Astrocyte (in vitro differentiated cells and primary cell): ENCODE results near the gene C19orf33. TPM values are rescaled to one million over a fixed set of nuclear protein-coding genes. Genes with fewer than 3 reads are reported as not detected.

ENCODE experiments used
- DNase-seq: peaks from one replicate; pipeline ENCODE4 v3.0.0-alpha.2; 2010; ENCODE audit warnings: low read depth
- FAIRE-seq: peaks from 2 replicates; lab custom pipeline; 2011; peaks lifted over from hg19 to GRCh38; lab: Jason Lieb, UNC
- H2AFZ ChIP-seq: 2 replicates; pipeline ENCODE4 v1.6.0; 2012; ENCODE audit warnings: low read depth, low read length, inconsistent platforms
- H3K27ac ChIP-seq: 2 replicates; pipeline ENCODE4 v1.5.1; 2011; ENCODE audit warnings: low read depth, low read length, inconsistent platforms
- H3K27me3 ChIP-seq: 2 replicates; pipeline ENCODE4 v1.6.0; 2011; ENCODE audit warnings: low read length, inconsistent platforms; ENCODE audit not compliant: insufficient read depth
- H3K36me3 ChIP-seq: 2 replicates; pipeline ENCODE4 v1.5.1; 2011; ENCODE audit warnings: low read length, inconsistent platforms; ENCODE audit not compliant: insufficient read depth
- H3K4me1 ChIP-seq: 2 replicates; pipeline ENCODE4 v1.5.1; 2011; ENCODE audit warnings: low read length, inconsistent platforms; ENCODE audit not compliant: insufficient read depth
- H3K4me2 ChIP-seq: 2 replicates; pipeline ENCODE4 v1.6.0; 2012; ENCODE audit warnings: low read length, inconsistent platforms
- H3K4me3 ChIP-seq: 2 replicates; pipeline ENCODE4 v1.5.1; 2011; ENCODE audit warnings: low read depth, mild to moderate bottlenecking, low read length, inconsistent platforms; ENCODE audit not compliant: insufficient read depth
- H3K79me2 ChIP-seq: 2 replicates; pipeline ENCODE4 v1.6.0; 2012; ENCODE audit warnings: mild to moderate bottlenecking, low read length, inconsistent platforms; ENCODE audit not compliant: insufficient read depth
- H3K9ac ChIP-seq: 2 replicates; pipeline ENCODE4 v1.6.0; 2012; ENCODE audit warnings: mild to moderate bottlenecking, low read length, inconsistent platforms
- H3K9me3 ChIP-seq: 2 replicates; pipeline ENCODE4 v1.5.1; 2012; ENCODE audit warnings: low read depth, mild to moderate bottlenecking, low read length, inconsistent platforms; ENCODE audit not compliant: insufficient read depth
- H4K20me1 ChIP-seq: 2 replicates; pipeline ENCODE4 v1.6.0; 2012; ENCODE audit warnings: low read length, inconsistent platforms; ENCODE audit not compliant: insufficient read depth
- H3K27ac Mint-ChIP-seq: one replicate; pipeline ENCODE4 v1.8.0; 2021; ENCODE audit warnings: mild to moderate bottlenecking, mixed read lengths; ENCODE audit not compliant: unreplicated experiment
- H3K27me3 Mint-ChIP-seq: one replicate; pipeline ENCODE4 v1.8.0; 2021; ENCODE audit warnings: low read depth, mixed read lengths; ENCODE audit not compliant: unreplicated experiment
- H3K36me3 Mint-ChIP-seq: one replicate; pipeline ENCODE4 v1.8.0; 2021; ENCODE audit warnings: low read depth, mixed read lengths; ENCODE audit not compliant: unreplicated experiment
- H3K4me1 Mint-ChIP-seq: one replicate; pipeline ENCODE4 v1.8.0; 2021; ENCODE audit warnings: low read depth, mixed read lengths; ENCODE audit not compliant: unreplicated experiment
- H3K4me3 Mint-ChIP-seq: one replicate; pipeline ENCODE4 v1.8.0; 2021; ENCODE audit warnings: mild to moderate bottlenecking, moderate library complexity, mixed read lengths; ENCODE audit not compliant: unreplicated experiment
- H3K9me3 Mint-ChIP-seq: one replicate; pipeline ENCODE4 v1.8.0; 2021; ENCODE audit warnings: mild to moderate bottlenecking, mixed read lengths; ENCODE audit not compliant: unreplicated experiment
- EZH2 ChIP-seq: IDR thresholded peaks from 2 replicates; pipeline ENCODE4 v1.6.1; 2012; ENCODE audit warnings: mild to moderate bottlenecking, low read length, inconsistent platforms; ENCODE audit not compliant: insufficient read depth
- total RNA-seq: library from RNA; stranded (reverse); gene quantifications from 2 replicates; pipeline ENCODE4 v1.2.1, GENCODE V29; 2021
- TF ChIP-seq, protein P1 (sequence below): IDR thresholded peaks from 2 replicates; pipeline ENCODE4 v1.5.1; 2011; ENCODE audit warnings: low read depth, mild to moderate bottlenecking, inconsistent platforms, low read length, moderate library complexity; ENCODE audit not compliant: insufficient read depth

C19orf33 gene
- total RNA-seq, 1 donor from 2014 or later, result 5.8 TPM

DNA sequence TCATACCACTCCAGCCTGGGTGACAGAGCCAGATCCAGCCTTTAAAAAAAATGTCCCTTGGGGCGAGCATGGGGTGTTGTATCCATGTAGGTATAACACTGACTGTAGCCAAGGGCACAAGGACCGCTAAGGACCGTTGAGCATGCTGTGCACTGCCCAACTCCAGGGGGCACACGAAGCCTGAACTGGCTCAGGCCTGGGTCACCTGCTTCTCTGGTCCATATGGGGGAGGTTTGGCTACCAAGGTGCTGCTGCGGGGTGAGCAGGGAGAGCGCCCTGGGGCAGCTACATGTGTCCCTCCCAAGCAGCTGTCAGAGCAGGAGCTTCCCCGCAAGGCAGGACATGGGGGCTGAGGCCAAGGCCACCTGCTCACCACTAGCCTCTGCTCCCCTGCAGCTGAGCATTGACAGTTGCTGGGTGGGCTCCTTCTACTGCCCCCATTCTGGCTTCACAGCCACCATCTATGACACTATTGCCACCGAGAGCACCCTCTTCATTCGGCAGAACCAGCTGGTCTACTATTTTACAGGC is 47.9 kb downstream of the C19orf33 start:
- H3K4me1 Mint-ChIP-seq, result no peaks in the 10 kb centered on the region
- H3K27me3 Mint-ChIP-seq, result peaks cover 27% of the 10 kb centered on the region
- no peak overlapping the region for H3K27ac Mint-ChIP-seq
- Histone ChIP-seq H3K4me2 (no peak overlapping the region), H3K36me3 (no peaks in the 10 kb centered on the region), H3K4me1 (no peaks in the 10 kb centered on the region), H4K20me1 (no peaks in the 10 kb centered on the region), H3K9ac (no peak overlapping the region), H3K9me3 (no peaks in the 10 kb centered on the region), H3K4me3 (no peak overlapping the region), H3K27me3 (peaks cover 8% of the 10 kb centered on the region), H3K27ac (no peak overlapping the region), H3K79me2 (no peaks in the 10 kb centered on the region), H2AFZ (no peak overlapping the region)
- no peak for DNase-seq
- no peak for FAIRE-seq
- H3K4me3 Mint-ChIP-seq, result no peak overlapping the region
- H3K36me3 Mint-ChIP-seq, result peaks cover 3% of the 10 kb centered on the region
- peaks cover 2% of the 10 kb centered on the region for H3K9me3 Mint-ChIP-seq
- TF ChIP-seq EZH2, result no peak
- TF ChIP-seq, protein P1, sequence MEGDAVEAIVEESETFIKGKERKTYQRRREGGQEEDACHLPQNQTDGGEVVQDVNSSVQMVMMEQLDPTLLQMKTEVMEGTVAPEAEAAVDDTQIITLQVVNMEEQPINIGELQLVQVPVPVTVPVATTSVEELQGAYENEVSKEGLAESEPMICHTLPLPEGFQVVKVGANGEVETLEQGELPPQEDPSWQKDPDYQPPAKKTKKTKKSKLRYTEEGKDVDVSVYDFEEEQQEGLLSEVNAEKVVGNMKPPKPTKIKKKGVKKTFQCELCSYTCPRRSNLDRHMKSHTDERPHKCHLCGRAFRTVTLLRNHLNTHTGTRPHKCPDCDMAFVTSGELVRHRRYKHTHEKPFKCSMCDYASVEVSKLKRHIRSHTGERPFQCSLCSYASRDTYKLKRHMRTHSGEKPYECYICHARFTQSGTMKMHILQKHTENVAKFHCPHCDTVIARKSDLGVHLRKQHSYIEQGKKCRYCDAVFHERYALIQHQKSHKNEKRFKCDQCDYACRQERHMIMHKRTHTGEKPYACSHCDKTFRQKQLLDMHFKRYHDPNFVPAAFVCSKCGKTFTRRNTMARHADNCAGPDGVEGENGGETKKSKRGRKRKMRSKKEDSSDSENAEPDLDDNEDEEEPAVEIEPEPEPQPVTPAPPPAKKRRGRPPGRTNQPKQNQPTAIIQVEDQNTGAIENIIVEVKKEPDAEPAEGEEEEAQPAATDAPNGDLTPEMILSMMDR, result no peak

GRCh38 chr19:38352611-38353010 is 48.6 kb downstream of the C19orf33 start:
- TF ChIP-seq EZH2, result no peak
- TF ChIP-seq, protein P1, result no peak
- H3K4me1 ChIP-seq, result no peaks in the 10 kb centered on the region
- peaks cover 8% of the 10 kb centered on the region for H3K27me3 ChIP-seq
- H3K4me3 ChIP-seq, result no peak overlapping the region
- H3K27ac ChIP-seq, result no peak overlapping the region
- H3K9me3 ChIP-seq, result no peaks in the 10 kb centered on the region
- no peak overlapping the region for H2AFZ ChIP-seq
- H3K79me2 ChIP-seq, result no peaks in the 10 kb centered on the region
- H3K9ac ChIP-seq, result no peak overlapping the region
- Mint-ChIP-seq H3K36me3 (peaks cover 3% of the 10 kb centered on the region), H3K9me3 (peaks cover 2% of the 10 kb centered on the region), H3K4me3 (no peak overlapping the region), H3K4me1 (no peaks in the 10 kb centered on the region), H3K27ac (no peak overlapping the region), H3K27me3 (peaks cover 28% of the 10 kb centered on the region)
- H3K36me3 ChIP-seq, result no peaks in the 10 kb centered on the region
- no peak for FAIRE-seq
- DNase-seq, result no peak
- no peaks in the 10 kb centered on the region for H4K20me1 ChIP-seq
- H3K4me2 ChIP-seq, result no peak overlapping the region

Other genes with a start within 250 kb of the C19orf33 start
- gene DPF1, start 80.0 kb upstream of the C19orf33 start, total RNA-seq, result 4.0 and 4.5 TPM in 2 replicates
- gene PPP1R14A, start 47.9 kb upstream of the C19orf33 start, total RNA-seq, result 13.4 and 18.0 TPM in 2 replicates
- 119 and 171 TPM in 2 replicates for gene SPINT2, start 39.7 kb upstream of the C19orf33 start, total RNA-seq
- gene YIF1B, start 11.7 kb downstream of the C19orf33 start, total RNA-seq, result 81.3 and 85.7 TPM in 2 replicates
- 8.6 and 10.8 TPM in 2 replicates for gene KCNK6, start 15.6 kb downstream of the C19orf33 start, total RNA-seq
- gene CATSPERG, start 31.6 kb downstream of the C19orf33 start, total RNA-seq, result 2.2 and 6.4 TPM in 2 replicates
- gene PSMD8, start 70.3 kb downstream of the C19orf33 start, total RNA-seq, result 215 and 218 TPM in 2 replicates
- 2.1 and 2.8 TPM in 2 replicates for gene GGN, start 83.8 kb downstream of the C19orf33 start, total RNA-seq
- gene SPRED3, start 84.4 kb downstream of the C19orf33 start, total RNA-seq, result 17.3 and 19.0 TPM in 2 replicates
- 11.9 and 15.0 TPM in 2 replicates for gene FAM98C, start 98.8 kb downstream of the C19orf33 start, total RNA-seq
- gene RASGRP4, start 122.0 kb downstream of the C19orf33 start, total RNA-seq, result not detected in 2 replicates
- gene RYR1, start 129.4 kb downstream of the C19orf33 start, total RNA-seq, result 0.05 and 0.32 TPM in 2 replicates